HG03280 (cell line): ENCODE data around the gene THAP7.

Experiments
- ATAC-seq: cut with Tn5 transposase; IDR thresholded peaks from one replicate; pipeline ENCODE4 v1.9.1; 2021; ENCODE audit warnings: mild to moderate bottlenecking, moderate library complexity; ENCODE audit not compliant: unreplicated experiment

Gene THAP7

DNA sequence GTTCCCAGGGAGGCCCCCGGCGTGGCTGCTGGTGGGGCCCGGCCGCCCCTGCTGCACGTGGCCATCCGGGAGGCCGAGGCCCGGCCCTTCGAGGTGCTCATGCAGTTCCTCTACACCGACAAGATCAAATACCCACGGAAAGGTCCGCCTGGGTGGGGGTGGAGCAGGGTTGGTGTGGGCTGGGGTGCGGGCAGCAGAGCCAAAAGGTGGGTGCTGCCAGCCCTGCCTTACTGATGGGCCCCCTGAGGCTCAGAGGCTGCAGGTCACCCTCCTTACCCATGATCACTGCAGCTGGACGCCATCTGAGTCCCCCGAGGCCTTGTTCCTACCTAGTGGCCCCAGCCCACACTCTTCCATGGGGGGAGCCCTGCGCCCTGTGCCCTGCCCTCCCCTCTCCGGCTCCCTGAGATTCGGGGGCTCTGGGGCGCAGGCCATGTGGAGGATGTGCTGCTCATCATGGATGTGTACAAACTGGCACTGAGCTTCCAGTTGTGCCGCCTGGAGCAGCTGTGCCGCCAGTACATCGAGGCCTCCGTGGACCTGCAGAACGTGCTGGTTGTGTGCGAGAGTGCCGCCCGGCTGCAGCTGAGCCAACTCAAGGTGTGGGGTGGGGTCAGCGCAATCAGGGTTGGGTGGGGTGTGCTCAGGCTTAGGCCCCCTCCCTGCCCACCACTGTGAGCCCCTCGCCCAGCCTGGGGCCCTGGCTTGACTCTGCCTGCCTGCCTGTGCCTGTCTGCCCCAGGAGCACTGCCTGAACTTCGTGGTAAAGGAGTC, 7.6 kb downstream of the THAP7 start:
- no peak for ATAC-seq

DNA sequence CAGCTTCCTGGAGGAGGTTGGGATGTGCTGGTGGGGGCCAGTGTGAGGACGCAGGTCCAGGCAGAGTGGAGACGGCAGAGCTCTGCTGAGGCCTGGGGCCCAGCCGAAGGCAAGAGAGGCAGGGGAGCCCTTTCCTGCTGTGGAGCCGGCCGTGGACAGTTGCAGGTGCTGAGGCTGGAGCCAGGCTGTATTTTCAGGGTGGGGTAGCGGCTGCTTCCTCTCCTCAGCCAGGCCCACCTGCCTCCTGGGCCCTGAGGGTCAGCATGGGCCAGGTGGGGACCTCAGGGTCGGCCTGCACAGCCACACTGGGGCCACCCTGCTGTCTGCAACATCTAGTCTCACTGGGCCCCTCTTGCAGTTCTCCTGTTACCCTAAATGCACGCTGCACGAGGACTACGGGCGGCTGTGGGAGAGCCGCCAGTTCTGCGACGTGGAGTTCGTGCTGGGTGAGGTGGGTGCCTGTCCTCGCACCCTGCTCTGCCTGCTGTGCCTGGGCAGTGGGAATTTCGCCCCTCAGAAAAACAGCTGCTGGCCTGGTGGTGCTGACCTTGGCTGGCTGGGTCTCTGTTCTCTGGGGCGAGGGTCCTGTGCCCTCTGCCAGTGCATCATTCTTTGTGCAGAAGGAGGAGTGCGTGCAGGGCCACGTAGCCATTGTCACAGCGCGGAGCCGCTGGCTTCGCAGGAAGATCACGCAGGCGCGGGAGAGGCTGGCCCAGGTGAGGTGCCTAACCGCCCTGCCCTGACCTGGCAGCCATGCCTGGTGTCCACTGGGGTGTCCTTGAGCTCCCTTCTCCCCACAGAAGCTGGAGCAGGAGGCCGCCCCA, 8.4 kb downstream of the THAP7 start:
- ATAC-seq: no peak

DNA sequence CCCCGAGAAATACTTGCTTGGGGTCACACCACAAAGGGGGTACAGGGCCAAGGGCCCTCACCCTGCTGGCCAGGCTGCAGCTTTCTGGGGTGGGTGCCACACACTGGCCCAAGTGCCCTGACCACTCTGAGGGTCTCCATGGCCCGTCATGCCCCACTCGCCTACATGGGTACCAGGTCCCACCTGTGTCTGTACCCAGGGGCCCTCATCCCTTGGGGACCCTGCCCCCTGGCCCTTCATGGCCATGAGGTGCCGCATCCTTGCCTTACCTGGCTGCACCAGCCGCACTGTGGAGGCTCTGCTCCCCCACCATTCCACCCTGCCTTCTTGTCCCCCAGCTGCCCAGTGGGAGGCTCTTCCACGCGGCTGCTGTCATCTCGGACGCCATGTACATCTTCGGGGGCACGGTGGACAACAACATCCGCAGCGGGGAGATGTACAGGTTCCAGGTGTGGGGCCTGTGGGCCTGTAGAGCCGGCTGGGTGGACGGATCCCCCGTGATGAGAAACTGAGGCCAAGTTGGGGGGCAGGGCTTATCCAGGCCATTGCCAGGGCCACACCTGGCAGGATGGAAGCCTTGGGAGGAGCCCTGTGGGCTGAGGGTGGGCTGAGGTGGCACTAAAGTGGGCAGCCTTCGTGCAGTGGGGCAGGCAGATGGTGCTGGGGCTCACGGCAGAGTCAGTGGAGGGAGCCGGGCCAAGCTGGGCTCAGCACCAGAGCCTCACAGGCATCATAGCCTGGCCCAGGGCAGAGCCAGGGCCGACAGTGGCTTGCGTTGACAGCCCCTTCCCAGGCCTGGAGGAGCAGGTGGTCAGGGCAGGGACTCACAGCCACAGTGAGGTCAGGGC, 9.2 kb downstream of the THAP7 start:
- ATAC-seq: no peak

DNA sequence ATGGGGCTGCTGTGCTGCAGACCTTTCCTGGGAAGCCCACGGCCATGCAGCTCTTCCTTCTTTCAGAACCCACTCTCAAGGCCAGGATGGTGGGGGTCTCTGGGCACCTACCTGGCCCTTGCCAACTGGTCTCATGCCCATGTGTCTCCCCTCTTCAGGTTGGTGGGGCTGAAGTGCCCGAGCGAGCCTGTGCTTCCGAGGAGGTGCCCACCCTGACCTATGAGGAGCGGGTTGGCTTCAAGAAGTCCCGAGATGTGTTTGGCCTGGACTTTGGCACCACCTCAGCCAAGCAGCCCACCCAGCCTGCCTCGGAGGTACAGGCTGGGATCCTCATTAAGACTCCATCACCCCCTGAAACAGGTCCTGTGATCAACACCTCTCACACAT, 9.9 kb downstream of the THAP7 start:
- no peak for ATAC-seq

DNA sequence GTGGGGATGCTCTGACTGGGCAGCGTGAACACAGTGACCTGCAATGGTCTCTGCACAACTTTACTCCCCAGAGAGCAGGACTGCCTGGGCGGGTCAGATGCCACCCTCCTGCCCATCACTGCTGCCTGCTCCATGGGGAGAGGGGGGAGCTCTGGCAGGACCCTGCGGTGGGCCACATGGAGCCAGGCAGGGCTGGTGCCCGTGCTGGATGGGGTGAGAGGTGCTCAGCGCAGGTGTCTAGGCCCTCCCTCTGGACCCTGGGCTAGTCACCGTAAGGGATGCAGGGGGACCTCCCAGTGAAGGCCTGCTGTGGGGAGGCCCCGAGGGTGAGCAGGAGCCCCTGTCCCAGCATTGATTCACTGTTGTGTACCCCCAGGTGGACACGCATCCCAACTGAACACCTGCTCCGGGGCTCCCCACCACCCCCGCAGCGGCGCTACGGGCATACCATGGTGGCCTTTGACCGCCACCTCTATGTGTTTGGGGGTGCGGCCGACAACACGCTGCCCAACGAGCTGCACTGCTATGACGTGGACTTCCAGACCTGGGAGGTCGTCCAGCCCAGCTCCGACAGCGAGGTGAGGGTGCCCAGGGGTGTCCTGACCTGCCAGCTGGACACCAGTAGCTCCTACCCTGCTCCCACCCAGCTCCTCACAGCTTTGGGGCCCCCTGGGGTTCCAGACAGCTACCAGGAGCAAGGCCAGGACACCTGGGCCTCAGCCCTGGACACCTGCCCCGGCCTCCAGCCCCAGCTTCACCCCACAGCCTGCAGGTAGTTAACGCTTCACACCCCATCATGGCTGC, 10.5 kb downstream of the THAP7 start:
- ATAC-seq: no peak

DNA sequence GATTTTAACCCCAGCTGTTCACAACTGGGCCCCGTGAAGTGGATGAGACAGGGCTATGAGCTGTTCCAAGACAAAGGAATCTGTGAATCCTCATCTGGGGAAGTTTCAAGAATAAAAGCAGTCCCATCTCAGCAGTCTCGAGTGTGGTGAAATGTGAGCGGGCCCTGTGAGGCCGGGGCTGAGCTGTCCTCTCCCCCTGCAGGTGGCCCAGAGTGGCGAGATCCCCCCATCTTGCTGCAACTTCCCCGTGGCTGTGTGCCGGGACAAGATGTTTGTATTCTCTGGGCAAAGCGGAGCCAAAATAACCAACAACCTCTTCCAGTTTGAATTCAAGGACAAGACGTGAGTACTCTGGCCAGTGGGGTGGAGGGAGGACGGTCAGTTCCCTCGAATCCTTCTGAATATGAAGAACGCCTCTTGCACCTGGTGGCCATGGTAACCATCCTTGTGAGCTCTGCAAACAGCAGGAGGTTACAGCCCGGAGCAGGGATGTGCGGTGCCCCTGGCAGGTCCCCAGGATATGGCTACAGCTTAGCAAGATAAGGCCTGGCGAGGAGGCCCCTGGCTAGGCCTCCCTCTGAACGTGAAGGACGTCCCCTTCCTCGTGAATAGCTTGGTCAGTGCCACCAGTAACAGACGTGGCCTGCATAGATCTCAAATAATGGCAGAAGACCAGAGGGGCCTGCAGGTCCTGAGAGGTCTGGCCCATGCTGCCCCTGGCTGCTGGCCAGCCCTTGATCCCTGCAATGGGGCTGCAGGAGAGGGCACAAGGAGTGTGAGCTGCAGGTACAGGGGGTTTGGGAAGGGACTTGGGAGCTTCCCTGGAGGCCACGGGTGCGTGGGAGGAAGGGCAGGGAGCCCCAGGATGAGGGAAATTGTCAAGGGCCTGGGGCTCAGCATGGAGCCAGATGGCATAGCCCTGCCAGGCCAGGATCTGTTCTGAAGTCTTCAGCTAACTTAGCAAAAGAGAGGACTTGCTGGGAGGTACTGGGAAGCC, 11.4 kb downstream of the THAP7 start:
- ATAC-seq: no peak

DNA sequence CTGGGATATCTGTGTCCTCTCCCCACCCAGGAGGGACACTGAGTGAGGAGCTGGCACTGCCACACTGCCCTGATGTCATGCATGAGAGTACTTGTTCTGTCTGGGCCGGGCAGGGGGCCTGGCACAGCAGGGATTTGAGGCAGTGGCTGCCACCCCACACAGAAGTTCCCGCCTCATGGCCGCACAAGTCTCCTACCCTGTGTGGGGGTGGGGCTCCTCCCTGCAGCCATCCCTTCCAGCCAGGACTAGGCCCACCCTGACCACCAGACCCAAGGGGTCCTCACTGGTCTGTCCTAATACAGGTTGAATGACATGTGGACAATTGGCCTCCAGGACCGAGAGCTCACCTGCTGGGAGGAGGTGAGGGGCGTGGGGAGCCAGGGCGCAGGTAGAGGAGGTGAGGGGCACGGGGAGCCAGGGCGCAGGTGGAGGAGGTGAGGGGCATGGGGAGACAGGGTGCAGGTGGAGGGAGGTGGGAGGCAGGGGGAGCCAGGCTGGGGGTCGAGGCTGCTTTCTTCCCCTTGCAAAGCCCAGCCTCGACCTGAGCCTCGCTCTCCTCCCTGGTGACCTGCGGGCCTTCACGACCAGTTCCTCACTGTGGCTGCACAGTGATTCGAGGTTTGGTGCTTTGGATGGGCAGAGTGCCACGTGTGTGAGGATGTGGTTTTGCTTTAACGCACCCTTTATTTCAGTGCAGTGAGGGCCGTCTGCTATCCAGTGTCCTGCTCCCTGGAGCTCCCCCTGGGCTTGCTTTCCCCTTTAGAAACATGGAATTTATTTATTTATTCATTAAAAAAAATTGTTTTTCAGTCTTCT, 12.4 kb downstream of the THAP7 start:
- no peak for ATAC-seq

DNA sequence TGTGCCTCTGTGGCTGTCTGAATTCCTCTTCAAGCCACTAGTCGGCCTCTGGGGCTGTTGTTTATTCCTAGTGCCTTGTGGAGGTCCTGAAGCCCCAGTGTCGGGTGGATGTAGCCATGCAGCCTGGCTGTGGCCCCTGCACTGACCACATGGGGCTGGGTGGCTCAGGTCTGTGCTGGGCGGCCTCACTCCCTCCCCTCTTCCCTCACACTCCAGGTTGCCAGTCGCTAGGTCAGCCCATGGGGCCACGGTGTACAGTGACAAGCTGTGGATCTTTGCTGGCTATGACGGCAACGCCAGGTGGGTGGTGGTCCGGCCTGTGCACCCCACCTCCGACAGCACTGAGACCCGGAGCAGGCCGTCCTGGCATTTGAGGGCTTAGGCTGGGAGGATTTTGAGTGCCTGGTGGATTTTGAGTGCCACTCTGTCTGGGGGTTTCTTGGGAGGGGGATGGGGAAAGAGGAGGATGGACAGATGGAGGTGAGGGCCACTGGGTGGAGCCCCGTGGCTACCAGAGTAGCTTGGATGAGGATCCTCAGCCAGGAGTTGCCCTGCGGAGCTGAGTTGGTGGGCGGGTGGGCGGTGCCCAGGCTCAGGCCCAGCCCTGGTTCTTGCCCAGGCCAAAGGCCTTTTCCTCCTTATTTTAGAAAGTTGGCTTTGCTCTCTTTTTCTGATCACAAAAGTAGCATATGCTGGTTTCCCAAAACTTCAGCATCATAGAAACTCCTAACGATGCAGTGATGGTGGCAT, 13.2 kb downstream of the THAP7 start:
- ATAC-seq: no peak

DNA sequence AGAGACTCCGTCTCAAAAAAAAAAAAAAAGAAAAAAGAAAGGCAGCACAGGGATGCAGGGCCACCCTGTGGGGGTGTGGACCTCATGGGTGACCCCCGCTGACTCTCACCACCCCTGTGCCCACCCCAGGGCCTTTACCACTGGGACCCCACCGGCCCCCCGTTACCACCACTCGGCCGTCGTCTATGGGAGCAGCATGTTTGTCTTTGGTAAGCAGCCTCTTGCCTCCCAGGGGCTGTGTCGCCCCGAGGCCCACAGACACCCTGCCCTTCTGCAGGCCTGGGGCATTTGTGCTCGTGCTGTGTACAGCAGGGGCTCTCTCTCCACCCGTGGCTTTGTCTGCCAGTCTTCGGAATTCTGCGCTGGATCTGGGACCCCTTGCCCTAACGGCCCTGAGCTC, 14.5 kb downstream of the THAP7 start:
- ATAC-seq: no peak

DNA sequence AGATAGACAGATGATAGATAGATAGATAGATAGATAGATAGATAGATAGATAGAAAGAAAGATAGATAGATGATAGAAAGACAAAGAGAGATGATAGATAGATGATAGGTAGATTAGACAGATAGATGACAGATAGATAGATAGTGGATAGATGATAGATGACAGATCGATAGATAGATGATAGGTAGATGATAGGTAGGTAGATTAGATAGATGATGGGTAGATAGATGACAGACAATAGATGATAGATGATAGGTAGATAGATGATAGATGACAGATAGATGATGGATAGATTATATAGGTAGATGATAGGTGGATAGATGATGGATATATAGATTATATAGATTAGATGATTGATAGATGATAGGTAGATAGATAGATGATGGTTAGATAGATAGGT, 15.6 kb downstream of the THAP7 start:
- no peak for ATAC-seq

DNA sequence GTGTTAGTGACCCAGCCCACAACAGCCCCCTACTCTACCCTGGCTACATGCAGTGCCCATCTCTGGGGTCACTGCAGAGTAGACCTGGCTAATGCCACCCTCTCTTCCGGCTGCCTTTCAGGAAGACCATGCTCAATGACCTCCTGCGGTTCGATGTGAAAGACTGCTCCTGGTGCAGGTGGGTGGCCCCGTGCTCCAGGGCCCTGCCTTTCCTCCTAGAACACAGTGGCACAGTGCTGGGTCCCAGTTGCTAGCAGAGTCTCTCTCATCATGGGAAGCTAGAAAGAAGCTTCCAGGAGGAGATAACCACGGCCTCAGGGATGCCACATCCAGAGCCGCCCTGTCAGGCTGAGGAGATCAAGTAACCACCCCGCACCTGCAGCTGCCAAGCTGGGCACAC, 16.2 kb downstream of the THAP7 start:
- no peak for ATAC-seq

DNA sequence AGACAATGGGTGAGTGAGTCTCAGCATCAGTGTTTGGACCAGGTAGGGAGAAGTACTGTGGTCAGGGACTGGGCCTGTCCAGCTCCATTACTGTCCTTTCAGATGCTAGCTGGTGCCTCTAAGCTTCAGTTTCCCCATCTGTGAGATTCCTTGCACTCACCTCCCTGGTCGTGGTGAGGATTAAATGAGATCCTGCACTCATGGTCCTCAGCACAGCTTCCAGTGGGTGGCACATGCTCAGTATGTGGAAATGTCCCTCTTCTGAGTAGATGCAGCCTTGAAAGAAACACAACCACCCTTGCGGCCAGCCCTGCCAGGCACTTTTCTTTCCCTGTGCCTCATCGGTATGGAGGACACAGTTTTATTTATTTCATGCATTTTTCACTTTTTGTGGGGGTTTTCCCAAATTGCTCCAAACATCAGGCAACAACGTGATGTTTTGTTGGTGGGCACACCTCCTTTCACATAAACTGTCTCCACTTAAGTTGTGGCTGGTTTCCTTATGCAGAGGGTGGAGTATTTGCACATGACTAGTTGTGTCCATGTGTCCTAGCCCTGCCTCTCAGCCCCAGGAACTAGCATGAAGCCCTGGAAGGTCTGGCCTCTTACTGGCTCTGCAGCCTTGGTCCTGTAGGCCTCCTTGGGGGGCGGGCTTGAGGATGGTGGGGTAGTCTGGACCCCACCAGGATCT, 18.7 kb downstream of the THAP7 start:
- no peak for ATAC-seq

DNA sequence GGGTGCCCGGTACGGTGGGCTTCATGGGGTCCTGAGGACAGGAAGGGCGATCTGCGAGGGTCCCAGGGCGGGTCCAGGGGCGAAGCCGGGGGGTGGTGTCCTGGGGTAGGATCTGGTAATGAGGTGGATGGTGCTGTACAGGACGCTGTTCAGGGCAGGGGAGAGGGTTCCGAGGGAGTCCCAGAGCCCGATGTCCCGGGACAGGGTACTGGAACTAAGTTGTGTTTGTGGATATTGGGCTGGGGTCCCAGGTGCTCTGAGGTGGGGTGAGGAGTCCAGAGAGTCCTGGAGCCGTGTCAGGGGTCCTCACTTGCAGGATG, 19.4 kb downstream of the THAP7 start:
- no peak for ATAC-seq

DNA sequence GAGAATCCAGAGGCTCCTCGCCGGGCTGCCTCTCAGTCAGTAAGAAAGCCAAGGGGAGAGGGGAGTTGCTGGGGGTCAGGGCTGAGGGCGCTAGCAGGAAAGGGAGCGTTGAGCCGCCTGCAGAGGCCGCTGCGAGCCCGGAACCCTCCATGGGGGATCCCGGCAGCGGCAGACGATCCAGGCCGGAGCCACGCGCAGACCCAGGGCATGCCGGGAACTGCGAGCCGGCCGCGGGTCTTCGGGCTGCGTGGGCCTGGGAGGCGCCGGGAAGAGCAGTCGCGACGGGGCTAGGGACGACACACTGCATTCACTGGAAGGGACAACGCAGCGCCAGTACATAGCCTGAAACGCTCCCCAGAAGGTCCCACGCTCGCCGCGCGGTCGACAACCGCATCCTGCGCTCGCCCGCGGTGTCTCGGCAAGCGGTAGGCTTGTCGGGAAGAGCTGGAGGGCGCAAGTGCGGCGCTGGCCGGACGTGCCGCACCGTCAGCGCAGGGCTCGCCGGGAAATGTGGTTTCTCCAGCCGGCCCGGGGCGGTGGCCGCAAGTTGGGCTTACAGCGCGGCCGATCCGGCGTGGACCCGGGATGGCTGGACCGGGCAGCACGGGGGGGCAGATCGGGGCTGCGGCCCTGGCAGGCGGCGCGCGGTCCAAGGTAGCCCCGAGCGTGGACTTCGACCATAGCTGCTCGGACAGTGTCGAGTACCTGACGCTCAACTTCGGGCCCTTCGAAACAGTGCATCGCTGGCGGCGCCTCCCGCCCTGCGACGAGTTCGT, 19.9 kb downstream of the THAP7 start, which contains the start of gene LZTR1:
Gene LZTR1, plus strand, starts transcription at position 511 of the 776 bp plus-strand sequence. Its CDS starts 75 bp downstream, at position 586.
- peak; percentile 87 for ATAC-seq

DNA sequence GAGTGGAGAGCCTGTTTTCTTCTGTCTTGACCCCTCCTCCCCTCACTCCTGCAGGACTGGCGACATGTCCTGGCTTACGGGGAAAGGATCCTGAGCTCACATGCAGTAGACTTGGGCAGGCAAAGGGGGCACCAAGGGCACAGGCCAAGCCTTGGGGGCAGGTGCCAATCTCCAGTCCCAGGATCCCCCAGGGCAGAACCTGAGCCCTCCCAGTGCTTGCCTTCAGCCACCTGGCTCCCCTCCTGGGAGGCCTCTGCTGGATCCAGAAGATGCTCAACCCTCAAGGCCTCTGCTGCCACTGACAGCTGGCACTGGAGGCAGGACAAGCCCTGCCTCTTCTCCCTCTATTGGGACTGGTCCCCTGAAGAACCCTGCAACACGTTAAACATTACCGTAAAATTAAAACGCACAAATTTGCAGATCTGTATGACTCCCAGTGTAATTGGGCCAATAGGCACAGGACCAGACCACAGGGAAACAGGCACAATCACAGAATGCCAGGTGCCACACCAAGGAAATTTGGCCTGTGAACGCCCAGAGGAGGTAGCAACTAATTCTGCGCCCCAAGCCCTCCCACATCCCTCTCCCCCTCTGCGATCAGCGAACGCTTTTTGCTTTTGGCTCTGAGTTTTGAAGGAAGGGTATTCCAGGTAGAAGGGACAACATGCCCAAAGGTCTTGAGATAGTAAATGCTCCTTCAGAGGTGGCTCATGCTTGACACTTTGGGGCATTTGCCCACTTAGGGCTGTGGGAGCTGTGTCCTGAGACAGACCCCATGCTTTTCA, 20.8 kb downstream of the THAP7 start:
- ATAC-seq: no peak

DNA sequence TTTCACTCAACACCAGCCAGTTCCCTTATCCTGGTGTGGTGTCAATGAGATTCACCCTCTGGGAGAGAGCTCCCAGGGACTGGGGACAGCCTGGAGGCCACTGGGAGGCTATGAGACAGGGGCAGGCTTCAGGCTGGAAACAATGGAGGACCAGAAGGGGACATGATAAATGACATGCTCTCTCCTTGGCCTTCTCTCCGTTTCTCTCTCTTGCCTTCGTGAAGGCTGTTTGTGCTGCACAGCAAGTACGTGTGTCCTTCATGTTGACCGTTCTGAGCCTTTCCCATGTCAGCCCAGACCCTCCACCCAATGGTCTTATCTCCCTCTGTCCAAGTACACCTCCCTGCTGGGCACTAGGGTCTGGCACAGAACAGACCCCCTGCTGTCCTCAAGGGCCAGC, 21.4 kb downstream of the THAP7 start:
- no peak for ATAC-seq
